Kidney tubule cell (primary cell): ENCODE results near the gene DNAJC8.

ENCODE experiments used
- DNase-seq: peaks from one replicate; pipeline ENCODE4 v3.0.0-alpha.2; 2018; ENCODE audit warnings: low spot score

The DNAJC8 gene, protein sequence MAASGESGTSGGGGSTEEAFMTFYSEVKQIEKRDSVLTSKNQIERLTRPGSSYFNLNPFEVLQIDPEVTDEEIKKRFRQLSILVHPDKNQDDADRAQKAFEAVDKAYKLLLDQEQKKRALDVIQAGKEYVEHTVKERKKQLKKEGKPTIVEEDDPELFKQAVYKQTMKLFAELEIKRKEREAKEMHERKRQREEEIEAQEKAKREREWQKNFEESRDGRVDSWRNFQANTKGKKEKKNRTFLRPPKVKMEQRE

DNA sequence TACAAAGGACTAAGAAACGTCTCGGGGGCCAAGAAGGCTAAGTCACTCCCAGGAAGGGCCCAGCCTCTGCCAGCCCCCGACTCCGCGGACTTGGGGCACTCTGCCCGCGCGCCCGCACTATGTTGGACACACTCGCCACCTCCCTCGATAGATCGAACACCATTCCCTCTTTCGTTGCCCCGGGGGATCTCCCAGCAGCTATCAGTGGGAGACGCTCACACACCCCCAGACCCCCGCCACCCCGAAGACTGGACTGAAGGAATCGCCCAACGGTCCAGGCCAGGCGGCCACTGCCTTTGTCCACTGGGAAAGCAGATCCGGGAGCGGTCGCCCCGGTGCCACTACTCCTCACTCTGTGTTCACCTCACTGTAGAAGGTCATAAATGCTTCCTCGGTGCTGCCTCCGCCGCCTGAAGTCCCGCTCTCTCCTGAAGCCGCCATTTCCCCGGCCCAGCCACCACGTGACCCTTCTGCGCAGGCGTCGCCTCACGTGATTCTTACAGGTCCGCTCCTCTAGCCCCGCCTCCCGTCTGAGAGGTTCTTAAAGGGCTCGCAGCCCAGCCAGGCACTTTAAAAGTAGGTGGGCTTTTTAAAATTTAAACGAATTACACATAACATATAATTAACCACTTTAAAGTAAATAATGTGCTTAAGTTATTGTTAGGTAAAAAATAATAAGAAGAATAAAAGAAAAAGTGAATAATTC lies at the start of gene DNAJC8:
Gene DNAJC8, minus strand, starts transcription at position 472 of the 706 bp plus-strand sequence. Its CDS starts 31 bp downstream, at position 441.
- DNase-seq: peak; percentile 92

DNA sequence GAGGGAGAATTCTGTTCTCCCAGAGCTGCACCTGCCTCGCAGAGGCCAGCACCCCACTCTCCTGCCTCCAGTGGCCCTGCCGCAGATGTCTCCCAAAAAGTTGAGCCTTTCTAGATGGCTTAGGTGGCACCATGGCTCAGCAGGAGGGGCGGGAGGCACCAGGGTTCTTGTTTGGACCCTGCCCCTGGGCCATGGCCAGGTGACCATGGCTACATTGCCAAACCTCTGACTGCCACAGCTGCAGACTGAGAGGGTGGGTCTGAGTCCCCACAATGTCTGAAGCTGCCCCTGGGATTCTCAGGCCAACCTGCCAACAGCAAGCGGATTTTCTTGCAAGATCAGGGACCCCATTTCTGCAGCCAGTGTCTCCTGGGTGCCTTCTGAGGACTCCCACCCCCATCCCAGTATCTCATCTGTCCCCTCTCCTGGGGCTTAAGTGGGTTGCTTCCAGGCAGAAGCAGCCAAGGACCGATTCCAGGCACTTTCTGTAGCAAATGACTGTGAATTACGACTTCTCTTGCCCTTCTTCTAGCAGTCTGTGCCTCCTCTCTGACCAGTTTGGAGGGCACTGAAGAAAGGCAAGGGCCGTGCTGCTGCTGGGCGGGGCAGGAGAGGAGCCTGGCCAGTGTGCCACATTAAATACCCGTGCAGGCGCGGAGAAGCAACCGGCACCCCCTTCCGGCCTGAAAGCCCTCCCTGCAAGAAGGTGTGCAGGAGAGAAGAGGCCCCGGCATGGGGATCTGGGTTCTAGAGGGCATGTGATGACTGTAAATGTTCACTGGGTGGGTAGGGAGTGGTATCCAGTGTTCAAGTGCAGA lies 49.0 kb upstream of the DNAJC8 start:
- no peak for DNase-seq

DNA sequence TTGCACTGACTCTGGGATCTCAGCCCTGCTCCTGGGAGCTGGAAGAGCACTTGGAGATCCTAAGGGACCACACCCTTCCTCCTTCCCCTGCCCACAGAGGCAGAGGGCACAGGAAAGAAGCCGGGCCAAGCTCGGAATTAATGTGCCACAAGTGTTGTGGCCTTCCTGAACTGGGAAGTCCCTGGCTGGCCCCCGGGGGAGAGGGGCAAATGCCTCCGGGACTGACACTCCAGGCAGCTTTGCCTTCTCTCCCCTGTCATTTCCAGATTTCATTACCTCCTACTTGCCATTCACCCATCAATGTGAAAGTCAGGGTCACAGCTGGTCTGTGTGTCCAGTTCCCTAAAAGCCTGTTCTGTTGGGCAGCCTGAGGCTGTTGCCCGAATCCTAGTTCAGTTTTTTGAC lies 48.1 kb upstream of the DNAJC8 start:
- DNase-seq: no peak

DNA sequence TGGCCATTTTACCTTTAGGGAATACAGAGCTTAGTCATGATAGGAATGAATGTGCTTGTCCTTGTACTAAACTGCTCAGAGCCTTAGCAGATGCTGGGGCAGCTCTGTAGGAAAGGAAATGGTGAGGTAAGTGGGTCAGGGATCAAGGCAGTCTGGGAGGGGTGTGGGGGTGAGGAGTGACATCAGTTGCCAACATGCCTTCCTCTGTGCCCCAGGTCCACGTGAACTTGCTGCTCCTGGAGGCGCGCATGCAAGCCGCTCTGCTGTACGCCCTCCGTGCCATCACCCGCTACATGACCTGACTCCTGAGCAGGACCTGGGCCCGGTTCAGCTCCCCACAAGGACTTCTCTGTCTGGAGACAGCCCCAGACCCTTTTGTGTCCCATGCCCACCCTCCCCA lies 47.7 kb upstream of the DNAJC8 start:
- DNase-seq: peak; percentile 65

DNA sequence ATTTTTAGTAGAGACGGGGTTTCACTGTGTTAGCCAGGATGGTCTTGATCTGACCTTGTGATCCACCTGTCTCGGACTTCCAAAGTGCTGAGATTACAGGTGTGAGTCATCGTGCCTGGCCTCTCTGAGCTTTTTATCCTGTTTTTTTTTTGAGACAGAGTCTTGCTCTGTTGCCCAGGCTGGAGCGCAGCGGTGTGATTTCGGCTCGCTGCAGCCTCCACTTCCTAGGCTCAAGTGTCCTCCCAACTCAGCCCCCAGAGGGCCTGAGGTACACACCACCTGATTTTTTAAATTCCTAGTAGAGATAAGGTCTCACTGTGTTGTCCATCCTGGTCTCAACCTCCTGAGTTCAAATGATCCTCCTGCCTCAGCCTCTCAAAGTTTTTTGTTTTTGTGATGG lies 46.9 kb upstream of the DNAJC8 start:
- DNase-seq: no peak

DNA sequence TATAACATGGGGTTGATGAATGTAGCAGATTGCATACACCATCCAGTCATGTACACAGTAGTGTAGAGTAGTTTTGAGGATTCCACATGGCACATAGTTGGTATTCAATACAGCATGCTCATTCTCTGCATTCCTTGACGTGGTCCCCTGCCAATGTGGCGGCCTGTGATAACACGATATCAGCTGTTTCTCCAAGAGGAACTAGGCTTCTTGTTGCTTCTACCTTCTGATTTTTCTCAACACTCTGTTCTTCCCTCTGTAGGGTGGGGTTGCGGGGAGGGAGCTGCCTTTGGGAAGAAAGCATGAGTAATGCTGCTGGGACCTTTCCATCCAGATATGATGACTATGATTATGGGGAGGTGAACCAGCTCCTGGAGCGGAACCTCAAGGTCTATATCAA lies 45.9 kb upstream of the DNAJC8 start:
- no peak for DNase-seq

DNA sequence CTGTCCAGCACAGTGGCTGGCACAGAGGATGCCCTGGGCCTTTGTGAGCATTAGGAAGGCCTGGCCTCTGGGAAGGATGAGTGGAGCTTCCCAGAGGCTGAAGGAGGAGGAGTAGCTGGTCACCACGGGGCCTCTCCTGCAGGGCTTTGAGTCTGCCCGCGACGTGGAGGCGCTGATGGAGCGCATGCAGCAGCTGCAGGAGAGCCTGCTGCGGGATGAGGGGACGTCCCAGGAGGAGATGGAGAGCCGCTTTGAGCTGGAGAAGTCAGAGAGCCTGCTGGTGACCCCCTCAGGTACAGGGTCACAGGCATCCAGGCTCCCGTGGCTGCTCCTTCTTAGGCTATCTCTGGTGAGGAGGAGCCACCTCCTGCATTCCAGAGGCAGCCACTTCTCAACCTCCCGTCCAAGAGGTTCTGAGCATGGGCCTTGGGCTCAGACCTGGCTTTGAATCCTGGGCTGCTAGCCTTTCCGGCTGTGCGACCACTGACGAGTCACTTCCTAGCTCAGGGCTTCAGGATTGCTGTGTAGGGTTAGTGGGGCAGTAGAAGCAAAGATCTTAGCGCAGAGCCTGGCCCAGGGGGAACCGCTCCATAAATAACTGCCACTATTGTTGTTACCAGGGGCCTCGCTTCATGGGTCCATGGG lies 40.5 kb upstream of the DNAJC8 start:
- DNase-seq: peak; percentile 74

DNA sequence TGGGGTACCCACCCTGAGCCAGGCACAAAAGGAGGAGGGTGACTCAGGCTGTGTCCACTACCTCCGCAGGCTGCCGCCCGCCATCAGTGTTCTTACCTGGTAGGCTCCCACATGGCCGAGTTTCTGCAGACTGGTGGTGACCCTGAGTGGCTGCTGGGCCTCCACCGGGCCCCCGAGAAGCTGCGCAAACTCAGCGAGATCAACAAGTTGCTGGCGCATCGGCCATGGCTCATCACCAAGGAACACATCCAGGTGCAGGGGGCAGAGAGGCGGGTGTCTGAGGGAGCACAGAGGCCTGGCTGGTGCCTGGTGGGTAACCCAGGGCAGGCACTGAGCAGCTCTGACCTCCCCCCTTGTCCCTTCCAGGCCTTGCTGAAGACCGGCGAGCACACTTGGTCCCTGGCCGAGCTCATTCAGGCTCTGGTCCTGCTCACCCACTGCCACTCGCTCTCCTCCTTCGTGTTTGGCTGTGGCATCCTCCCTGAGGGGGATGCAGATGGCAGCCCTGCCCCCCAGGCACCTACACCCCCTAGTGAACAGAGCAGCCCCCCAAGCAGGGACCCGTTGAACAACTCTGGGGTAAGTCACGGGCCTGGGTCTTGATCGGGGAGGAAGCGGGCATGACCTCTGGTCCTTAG lies 39.5 kb upstream of the DNAJC8 start:
- no peak for DNase-seq

DNA sequence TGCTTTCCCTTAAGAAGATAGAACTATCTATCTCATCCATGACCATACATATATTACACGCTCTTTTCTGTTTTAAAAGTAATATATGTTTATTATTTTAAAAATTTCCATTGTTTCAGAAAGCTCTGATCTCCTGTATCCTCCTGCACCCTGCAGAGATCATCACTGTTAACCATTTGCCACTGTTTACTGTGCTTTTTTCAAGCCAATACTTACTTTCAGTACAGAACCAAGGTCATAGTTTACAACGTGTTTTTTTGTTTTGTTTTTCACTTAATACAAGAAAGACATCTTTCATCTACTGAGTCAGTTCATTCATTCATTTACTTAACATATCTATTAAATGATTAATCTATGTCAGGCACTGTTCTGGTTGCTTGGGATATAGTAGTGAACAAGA lies 36.7 kb upstream of the DNAJC8 start:
- DNase-seq: no peak

DNA sequence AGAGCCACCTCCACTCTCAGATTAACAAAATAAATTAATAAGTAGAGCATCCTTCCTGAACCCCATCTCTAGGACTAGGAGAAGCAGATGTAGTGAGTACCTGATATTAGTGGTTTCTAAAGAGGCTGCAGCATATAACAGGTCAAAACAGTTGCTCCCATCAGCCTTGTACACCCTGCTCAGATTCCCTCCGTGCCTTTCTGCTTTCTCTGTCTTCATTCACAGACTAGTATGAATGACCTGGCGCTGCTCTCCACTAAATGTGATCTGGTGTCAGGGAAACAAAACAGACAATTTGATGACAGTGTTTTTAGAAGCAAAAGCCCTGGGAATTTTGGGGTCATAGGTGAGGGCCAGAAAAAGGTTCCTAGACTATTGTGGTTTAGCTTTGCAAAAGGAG lies 34.8 kb upstream of the DNAJC8 start:
- no peak for DNase-seq

DNA sequence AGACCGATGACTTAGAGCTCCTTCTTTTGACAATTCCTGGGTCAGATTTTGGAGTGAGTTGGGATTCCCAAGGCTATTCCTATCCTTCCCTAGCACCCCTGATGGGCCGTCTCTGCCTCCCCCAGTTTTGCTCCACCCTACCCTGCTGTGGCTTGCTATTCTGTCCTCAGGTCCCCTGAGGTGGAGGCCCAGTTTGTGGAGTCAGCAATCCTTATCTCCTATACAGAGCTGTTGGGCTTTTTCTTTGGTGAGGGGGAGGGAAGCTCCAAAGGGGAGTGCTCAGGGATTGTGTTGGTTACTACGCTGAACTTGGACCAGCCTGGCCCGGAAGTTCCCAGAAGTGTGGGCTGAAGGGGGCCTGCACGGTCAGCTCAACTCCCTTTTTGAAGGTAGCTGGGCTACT lies 34.1 kb upstream of the DNAJC8 start:
- no peak for DNase-seq

DNA sequence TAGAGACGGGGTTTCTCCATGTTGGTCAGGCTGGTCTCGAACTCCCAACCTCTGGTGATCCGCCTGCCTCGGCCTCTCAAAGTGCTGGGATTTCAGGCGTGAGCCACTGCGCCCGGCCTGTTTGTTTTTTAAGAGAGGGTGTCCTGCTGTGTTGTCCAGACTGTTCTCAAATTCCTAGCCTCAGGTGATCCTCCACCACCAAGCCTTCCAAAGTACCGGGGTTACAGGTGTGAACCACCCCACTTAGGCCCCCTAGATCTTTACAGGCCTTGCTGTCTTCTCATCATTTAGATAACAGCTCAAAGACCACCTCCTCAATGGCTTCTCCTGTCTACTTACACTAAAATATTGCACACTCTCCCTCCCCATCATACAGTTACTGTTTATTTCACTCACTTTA lies 32.7 kb upstream of the DNAJC8 start:
- DNase-seq: no peak

DNA sequence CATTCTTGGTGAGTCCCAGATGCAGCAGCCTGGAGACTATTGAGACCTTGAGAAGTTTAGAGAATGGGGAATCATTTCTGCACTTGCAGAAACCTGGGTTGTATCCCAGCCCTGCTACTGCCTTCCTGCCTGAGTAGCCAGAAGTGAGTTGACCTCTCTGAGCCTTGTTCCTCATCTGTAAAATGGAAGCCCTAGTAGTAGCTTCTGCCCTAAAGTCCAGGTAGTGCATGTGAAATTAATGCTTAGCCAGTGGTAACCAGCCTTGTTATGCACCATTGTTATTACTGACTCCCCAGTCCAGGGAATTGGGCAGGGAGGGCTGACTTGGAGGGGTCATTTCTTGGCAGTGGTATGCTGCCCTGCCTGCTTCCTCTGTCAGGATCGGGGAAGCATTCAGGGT lies 32.1 kb upstream of the DNAJC8 start:
- no peak for DNase-seq

DNA sequence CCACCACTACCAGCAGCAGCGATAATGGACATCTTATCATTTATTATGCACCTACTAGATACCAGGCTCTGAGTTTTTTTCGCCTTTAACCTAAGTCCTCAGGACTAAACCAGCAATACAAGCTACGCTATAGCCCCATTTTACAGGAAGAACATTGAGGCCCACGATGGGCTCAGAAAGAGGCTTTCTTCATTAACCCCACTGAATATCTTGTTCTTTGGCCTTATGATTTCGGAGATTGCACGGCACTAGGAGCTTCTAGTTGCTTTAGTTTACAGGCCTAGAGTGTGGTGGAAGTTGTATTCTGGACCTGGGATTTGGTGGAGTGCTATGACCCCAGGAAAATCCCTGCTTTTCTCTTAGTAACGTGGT lies 28.0 kb upstream of the DNAJC8 start:
- no peak for DNase-seq

DNA sequence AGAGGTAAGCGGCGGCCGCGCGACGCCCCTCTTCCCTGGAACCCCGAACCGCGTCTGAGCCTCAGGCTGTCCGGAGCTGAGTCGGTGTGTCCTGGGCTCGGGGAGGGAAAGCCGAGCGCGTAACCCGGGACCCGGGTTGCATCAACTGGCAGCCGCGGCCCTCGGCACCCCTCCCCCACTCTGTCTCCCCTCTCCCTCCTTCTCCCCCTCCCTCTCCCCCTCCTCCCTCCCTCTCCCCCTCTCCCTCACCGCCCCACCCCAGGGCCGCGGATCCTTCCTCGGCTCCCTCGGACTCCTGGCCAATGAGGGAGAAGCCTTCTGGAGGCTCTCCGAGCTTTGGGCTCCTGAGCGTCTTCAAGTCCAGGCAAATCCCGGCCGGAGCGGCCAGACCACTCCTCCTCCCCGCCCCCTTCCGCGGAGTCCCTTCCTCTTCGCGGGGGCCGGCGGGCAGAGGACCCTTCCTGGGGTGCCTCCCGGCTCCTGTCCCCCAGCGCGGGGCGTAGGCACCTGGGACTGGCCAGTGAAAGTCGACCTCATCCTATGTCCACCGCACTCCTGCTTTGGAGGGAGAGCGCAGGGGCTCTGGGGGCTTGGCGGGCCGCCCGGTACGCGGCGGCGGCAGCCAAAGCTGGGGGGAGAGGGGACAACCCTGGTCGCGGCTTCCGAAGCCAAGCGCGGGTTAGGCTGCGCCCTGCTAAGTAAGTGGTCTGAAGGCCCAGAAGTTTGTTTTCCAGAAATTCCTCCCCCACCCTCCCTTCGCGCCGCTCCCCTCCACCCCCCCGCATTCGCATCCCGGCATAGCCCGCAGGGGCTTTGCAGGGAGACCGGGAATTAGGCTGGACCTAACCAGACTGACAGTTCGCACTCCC lies 27.3 kb upstream of the DNAJC8 start:
- DNase-seq: peak; percentile 83

DNA sequence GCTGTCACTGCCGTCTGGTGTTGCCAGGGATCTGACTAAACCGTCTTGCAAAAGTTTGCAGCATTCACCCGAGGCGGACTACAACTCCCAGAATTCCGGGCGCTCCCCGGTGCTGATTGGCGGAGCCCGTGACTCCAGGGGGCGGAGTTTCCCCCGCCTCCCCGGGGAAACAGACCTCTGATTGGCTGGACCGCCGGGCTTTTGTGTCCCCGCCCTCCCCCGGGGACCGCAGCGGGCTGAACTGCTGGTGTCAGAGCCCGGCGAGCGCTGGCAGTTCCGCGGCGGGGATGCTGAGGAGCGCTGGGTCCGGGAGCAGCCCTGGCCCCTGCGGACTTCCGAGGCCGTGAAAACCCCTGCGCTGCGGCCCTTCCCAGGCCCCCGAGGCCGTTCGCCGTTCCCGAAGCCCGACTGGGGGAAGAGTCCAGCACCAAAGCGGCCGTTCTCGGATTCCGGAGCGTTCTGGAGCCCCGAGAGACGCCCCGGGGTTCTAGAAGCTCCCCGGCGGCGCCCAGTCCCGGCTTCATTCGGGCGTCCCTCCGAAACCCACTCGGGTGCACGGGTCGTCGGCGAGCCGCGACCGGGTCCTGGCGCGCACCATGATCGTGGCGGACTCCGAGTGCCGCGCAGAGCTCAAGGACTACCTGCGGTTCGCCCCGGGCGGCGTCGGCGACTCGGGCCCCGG lies 26.6 kb upstream of the DNAJC8 start, which contains the start of gene SESN2:
Gene SESN2, plus strand, starts transcription at position 267 of the 682 bp plus-strand sequence. Its CDS starts 330 bp downstream, at position 597.
- DNase-seq: peak; percentile 99

DNA sequence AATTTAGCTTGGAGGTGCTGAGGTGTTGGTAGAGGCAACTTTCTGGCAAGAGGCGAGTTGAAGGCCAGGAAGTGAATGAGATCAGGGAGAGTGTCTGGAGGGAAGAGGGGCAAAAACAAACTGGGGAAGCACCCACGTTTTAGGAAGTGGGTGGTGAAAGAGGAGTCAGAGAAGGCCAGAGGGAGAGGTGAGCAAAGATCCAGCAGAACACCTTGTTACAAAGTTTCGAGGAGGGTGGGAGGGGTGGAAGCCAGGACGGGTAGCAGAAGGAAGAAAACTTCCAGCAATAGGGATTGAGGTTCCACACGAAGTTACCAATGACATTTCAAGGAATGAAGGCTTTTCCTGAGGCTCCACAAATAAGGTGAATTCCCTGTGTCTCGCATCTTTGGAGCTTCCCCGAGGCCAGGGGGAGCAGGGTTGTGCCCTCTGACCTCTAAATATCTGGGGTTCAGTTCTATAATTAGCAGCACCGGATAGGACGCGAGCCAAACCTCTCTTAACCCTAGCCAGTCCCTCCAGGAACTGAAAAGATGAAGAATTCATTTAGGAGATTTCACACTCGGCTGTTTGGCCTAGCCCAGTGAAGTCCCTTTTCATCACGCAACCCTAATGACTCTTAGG lies 25.9 kb upstream of the DNAJC8 start:
- no peak for DNase-seq

DNA sequence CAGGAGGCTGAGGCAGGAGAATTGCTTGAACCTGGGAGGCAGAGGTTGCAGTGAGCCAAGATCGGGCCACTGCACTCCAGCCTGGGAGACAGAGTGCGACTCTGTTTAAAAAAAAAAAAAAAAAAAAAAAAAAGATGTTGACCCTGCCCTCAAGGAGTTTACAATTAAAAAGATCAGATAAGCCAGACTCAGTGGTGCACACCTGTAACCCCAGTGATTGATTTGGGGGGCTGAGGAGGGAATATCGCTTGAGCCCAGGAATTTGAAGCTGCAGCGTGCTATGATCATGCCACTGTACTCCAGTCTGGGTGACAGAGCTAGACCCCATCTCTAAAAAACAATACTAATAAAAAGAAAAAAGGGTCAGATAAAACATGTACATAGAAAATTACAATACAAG lies 24.9 kb upstream of the DNAJC8 start:
- DNase-seq: no peak

DNA sequence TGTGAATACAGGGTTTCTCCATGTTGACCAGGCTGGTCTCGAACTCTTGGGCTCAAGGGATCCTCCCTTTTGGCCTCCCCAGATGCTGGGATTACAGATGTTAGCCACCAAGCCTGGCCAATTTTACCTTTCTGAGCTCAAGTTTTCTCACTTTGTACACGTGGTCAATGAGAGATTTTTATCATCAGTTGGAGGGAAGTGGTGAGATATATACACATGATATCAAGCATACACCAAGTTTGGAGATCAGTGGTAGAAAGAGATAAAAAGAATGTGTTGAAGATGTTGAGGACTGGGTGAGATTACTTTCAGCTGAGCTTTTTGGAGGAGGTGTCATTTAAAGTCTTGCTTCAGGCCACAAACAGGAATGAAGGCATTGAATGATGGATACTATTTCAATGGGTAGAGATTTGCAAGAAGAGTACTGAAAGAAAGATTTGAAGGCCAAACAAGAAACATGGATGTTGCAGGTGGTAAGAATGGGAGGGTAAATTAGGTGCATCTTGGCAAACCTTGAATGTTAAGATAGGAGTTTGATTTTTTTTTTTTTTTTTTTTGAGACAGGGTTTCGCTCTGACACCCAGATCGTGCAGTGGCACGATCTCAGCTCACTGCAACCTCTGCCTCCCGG lies 23.5 kb upstream of the DNAJC8 start:
- DNase-seq: no peak
